Right atrium auricular region (tissue), 2 donors: ENCODE results near the gene MLXIP. TPM values are rescaled to one million over a fixed set of nuclear protein-coding genes. Genes with fewer than 3 reads are reported as not detected.
A peak's percentile ranks its signal among the peaks of the same experiment; 100 is the strongest.

ENCODE experiments used
- DNase-seq: peaks from one replicate; pipeline ENCODE4 v3.0.0-alpha.2; 2019; ENCODE audit warnings: low spot score
- H3K27ac ChIP-seq, 2 donors: fragments of 200-600 bp; sonication (generic); 1 replicate in 1 of 2; 2 replicates in 1 of 2; pipeline ENCODE4 v1.5.1; 2016 to 2019
- H3K27me3 ChIP-seq, 2 donors: fragments of 200-600 bp; sonication (generic); one replicate each; pipeline versions ENCODE4 v1.5.1 to v1.6.0; 2017 to 2019
- H3K36me3 ChIP-seq: fragments of 200-600 bp; sonication (generic); one replicate; pipeline ENCODE4 v1.5.1; 2016
- H3K4me1 ChIP-seq, 2 donors: fragments of 200-600 bp; sonication (generic); one replicate each; pipeline versions ENCODE4 v1.5.1 to v1.6.0; 2017 to 2019
- H3K4me3 ChIP-seq, 2 donors: fragments of 200-600 bp; sonication (generic); 1 replicate in 1 of 2; 2 replicates in 1 of 2; pipeline ENCODE4 v1.5.1; 2017 to 2019; ENCODE audit warnings: mild to moderate bottlenecking in 1 of 2, moderate library complexity in 1 of 2
- H3K9me3 ChIP-seq, 2 donors: fragments of 200-600 bp; sonication (generic); one replicate each; pipeline ENCODE4 v1.5.1; 2019
- total RNA-seq, 2 donors: library from RNA; depleted of rRNA; stranded (reverse); fragments of >200 nt; gene quantifications; one replicate each; pipeline ENCODE4 v1.1.0, GENCODE V29; 2016
- TF ChIP-seq, protein P1 (sequence below), 2 donors: fragments of 200-600 bp; sonication (generic); IDR thresholded peaks; one replicate each; pipeline ENCODE4 v1.5.1; 2019; ENCODE audit warnings: antibody characterized with exemption in 2 of 2

The MLXIP gene
- total RNA-seq, 2 donors from 2014 or later = 14.2 to 24.1 TPM

- Histone ChIP-seq H3K4me1 (peaks cover 0 to 49% of the 10 kb centered on the region in 2 donors), H3K4me3 (no peak overlapping the region), H3K36me3 (peaks cover 39% of the 10 kb centered on the region), H3K27me3 (no peaks in the 10 kb centered on the region), H3K9me3 (no peaks in the 10 kb centered on the region), H3K27ac (no peak overlapping the region)
- DNase-seq = no peak
- TF ChIP-seq, protein P1, sequence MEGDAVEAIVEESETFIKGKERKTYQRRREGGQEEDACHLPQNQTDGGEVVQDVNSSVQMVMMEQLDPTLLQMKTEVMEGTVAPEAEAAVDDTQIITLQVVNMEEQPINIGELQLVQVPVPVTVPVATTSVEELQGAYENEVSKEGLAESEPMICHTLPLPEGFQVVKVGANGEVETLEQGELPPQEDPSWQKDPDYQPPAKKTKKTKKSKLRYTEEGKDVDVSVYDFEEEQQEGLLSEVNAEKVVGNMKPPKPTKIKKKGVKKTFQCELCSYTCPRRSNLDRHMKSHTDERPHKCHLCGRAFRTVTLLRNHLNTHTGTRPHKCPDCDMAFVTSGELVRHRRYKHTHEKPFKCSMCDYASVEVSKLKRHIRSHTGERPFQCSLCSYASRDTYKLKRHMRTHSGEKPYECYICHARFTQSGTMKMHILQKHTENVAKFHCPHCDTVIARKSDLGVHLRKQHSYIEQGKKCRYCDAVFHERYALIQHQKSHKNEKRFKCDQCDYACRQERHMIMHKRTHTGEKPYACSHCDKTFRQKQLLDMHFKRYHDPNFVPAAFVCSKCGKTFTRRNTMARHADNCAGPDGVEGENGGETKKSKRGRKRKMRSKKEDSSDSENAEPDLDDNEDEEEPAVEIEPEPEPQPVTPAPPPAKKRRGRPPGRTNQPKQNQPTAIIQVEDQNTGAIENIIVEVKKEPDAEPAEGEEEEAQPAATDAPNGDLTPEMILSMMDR (IDR thresholded peaks at IDR 0.05) = no peak
Observed at GRCh38 chr12:122126342-122126635, 47.7 kb downstream of the MLXIP start.

DNA sequence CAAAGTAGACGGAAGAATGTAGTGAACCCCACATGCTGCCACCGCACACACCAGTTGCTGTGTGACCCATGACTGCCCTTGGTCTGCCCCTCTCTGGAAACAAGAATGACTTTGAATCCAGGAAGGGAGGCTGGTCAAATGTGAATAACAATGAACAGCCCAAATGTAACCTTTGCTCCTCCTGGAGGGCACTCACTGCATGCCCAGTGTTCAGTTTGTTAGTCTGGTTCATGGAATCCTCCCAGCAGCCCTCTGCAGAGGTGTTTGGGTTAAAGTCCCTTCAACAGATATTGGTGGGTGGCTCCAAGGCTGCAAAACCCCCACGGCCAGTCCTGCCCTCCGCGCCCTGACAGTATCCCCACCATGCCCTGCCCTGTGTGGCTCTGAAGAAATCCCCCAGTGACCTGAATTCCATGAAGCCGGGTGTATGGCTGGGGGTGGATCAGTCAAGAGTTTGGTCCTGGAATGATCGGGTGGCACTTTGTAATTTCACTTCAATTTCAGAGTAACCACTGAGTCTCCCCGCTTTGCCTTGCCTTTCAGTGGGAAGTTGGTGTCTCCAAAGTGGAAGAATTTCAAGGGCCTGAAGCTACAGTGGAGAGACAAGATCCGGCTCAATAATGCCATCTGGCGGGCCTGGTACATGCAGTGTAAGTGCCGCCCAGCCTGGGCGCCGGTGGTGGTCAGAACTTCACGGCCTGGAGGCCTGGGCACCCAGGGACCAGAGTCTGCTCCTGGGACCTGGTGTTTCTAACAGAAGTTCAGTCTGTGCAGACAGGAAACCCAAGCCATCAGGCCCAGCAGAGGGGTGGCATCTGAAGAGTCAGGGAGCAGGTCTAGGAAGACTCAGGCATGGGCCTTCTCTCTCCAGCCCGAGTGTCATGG, 48.4 kb downstream of the MLXIP start:
- Histone ChIP-seq H3K36me3 (peaks cover 45% of the 10 kb centered on the region), H3K27ac (no peak overlapping the region), H3K4me1 (peaks cover 0 to 43% of the 10 kb centered on the region in 2 donors), H3K27me3 (no peaks in the 10 kb centered on the region), H3K9me3 (no peaks in the 10 kb centered on the region), H3K4me3 (no peak overlapping the region)
- TF ChIP-seq, protein P1 (IDR thresholded peaks at IDR 0.05) = peak in 1 of 2 donors; percentile 47
- no peak for DNase-seq

DNA sequence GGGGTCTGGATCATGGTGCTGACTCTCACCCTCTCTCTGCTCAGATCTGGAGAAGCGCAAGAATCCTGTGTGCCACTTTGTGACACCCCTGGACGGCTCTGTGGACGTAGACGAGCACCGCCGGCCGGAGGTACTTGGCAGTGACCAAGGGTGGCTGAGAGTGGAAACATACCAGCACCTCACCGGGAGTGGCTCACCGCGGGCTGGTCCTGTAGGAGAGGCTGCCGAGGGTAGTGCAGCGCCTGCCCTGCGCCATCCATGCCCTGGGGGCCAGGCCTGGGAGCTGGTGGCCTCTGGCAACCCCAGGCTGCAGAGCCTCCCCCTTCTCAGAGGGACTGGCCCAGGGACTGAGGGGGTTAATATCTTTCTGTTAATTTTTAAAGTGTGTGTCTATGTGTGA, 49.3 kb downstream of the MLXIP start:
- H3K36me3 ChIP-seq = peaks cover 54% of the 10 kb centered on the region
- H3K4me1 ChIP-seq = peaks cover 0 to 35% of the 10 kb centered on the region in 2 donors
- no peak overlapping the region for H3K4me3 ChIP-seq
- TF ChIP-seq, protein P1 (IDR thresholded peaks at IDR 0.05) = no peak
- no peaks in the 10 kb centered on the region for H3K27me3 ChIP-seq
- DNase-seq = no peak
- H3K9me3 ChIP-seq = no peaks in the 10 kb centered on the region
- no peak overlapping the region for H3K27ac ChIP-seq

- Histone ChIP-seq H3K9me3 (no peaks in the 10 kb centered on the region), H3K36me3 (peaks cover 60% of the 10 kb centered on the region), H3K4me1 (peaks cover 0 to 28% of the 10 kb centered on the region in 2 donors), H3K27ac (no peak overlapping the region), H3K4me3 (no peak overlapping the region), H3K27me3 (no peaks in the 10 kb centered on the region)
- DNase-seq = no peak
- TF ChIP-seq, protein P1 (IDR thresholded peaks at IDR 0.05) = no peak
Observed at GRCh38 chr12:122128481-122128880, 49.9 kb downstream of the MLXIP start.

GRCh38 chr12:122129131-122129530, 50.6 kb downstream of the MLXIP start:
- DNase-seq = no peak
- H3K27me3 ChIP-seq = no peaks in the 10 kb centered on the region
- H3K4me1 ChIP-seq = peaks cover 0 to 25% of the 10 kb centered on the region in 2 donors
- no peak overlapping the region for H3K27ac ChIP-seq
- H3K4me3 ChIP-seq = no peak overlapping the region
- no peaks in the 10 kb centered on the region for H3K9me3 ChIP-seq
- TF ChIP-seq, protein P1 (IDR thresholded peaks at IDR 0.05) = no peak
- peaks cover 67% of the 10 kb centered on the region for H3K36me3 ChIP-seq
